Smooth muscle cell (in vitro differentiated cells): Measurements from ENCODE around the gene NAALADL2. TPM values are rescaled to one million over a fixed set of nuclear protein-coding genes. Genes with fewer than 3 reads are reported as not detected.

Source experiments
- DNase-seq: peaks from one replicate; lab custom pipeline; 2025; ENCODE audit not compliant: unreplicated experiment; lab: John Stamatoyannopoulos, UW
- H2AFZ ChIP-seq: fragments of 200-600 bp; sonication (generic); 2 replicates; pipeline ENCODE4 v1.6.0; 2016; ENCODE audit warnings: antibody characterized with exemption, low read depth, mild to moderate bottlenecking
- H3F3A ChIP-seq: fragments of 200-600 bp; sonication (generic); 2 replicates; pipeline ENCODE4 v1.6.0; 2017; ENCODE audit warnings: antibody characterized with exemption, low read depth
- H3K27ac ChIP-seq: fragments of 200-600 bp; sonication (generic); 2 replicates; pipeline ENCODE4 v1.5.1; 2016; ENCODE audit warnings: low read depth, mild to moderate bottlenecking
- H3K27me3 ChIP-seq: fragments of 200-600 bp; sonication (generic); 2 replicates; pipeline ENCODE4 v1.6.1; 2016; ENCODE audit warnings: low read depth, mild to moderate bottlenecking
- H3K36me3 ChIP-seq: fragments of 200-600 bp; sonication (generic); 2 replicates; pipeline ENCODE4 v1.5.1; 2016; ENCODE audit warnings: low read depth
- H3K4me1 ChIP-seq: fragments of 200-600 bp; sonication (generic); 2 replicates; pipeline ENCODE4 v1.5.1; 2016; ENCODE audit warnings: low read depth
- H3K4me2 ChIP-seq: fragments of 200-600 bp; sonication (generic); 2 replicates; pipeline ENCODE4 v1.6.0; 2016; ENCODE audit warnings: mild to moderate bottlenecking
- H3K4me3 ChIP-seq: fragments of 200-600 bp; sonication (generic); 2 replicates; pipeline ENCODE4 v1.5.1; 2016; ENCODE audit warnings: mild to moderate bottlenecking
- H3K79me2 ChIP-seq: fragments of 200-600 bp; sonication (generic); 2 replicates; pipeline ENCODE4 v1.6.0; 2016; ENCODE audit warnings: low read depth, mild to moderate bottlenecking
- H3K9ac ChIP-seq: fragments of 200-600 bp; sonication (generic); 2 replicates; pipeline ENCODE4 v1.6.0; 2016; ENCODE audit warnings: low read depth
- H3K9me3 ChIP-seq: fragments of 200-600 bp; sonication (generic); replicated peaks from 2 replicates; pipeline ENCODE4 v1.5.1; 2016; ENCODE audit warnings: low read depth
- H4K20me1 ChIP-seq: fragments of 200-600 bp; sonication (generic); 2 replicates; pipeline ENCODE4 v1.6.0; 2016; ENCODE audit warnings: low read depth
- CTCF ChIP-seq: fragments of 200-600 bp; sonication (generic); IDR thresholded peaks from 2 replicates; pipeline ENCODE4 v1.5.1; 2017; ENCODE audit warnings: borderline replicate concordance, mild to moderate bottlenecking, antibody characterized with exemption; ENCODE audit not compliant: insufficient read depth, poor library complexity, severe bottlenecking
- WGBS: methylation state at CpG from one replicate; pipeline ENCODE4 v1.1.7; 2016; ENCODE audit warnings: low lambda C conversion rate; 5-methylcytosine and 5-hydroxymethylcytosine counted together
- polyA plus RNA-seq: library from polyadenylated mRNA; unstranded; fragments of >200 nt; fragmentation: Nextera tagmentation; extraction: Ambion mirVana; gene quantifications from 2 replicates; pipeline ENCODE4 v1.2.1, GENCODE V29; 2016
- total RNA-seq: library from RNA; depleted of rRNA; stranded (reverse); fragments of >200 nt; gene quantifications from 2 replicates; pipeline ENCODE4 v1.2.3, GENCODE V29; 2014

The NAALADL2 gene
- total and polyA plus RNA-seq, 2 experiments from 2014 or later: 2.5 to 13.8 TPM

- Histone ChIP-seq H3K27me3 (no peaks in the 10 kb centered on the region), H3K27ac (no peak overlapping the region), H3K9me3 (no peaks in the 10 kb centered on the region), H3K9ac (no peak overlapping the region), H3K4me1 (no peaks in the 10 kb centered on the region), H2AFZ (no peak overlapping the region), H3K79me2 (no peaks in the 10 kb centered on the region), H4K20me1 (no peaks in the 10 kb centered on the region), H3K36me3 (no peaks in the 10 kb centered on the region), H3K4me3 (no peak overlapping the region), H3F3A (no peaks in the 10 kb centered on the region), H3K4me2 (no peak overlapping the region)
- no peak for TF ChIP-seq CTCF
- DNase-seq: no peak
- 63% methylated on average over 3 of the region's 3 CpGs for WGBS
Measured at GRCh38 chr3:175238801-175239200, 379.7 kb downstream of the NAALADL2 start.

- H3F3A ChIP-seq: no peaks in the 10 kb centered on the region
- H3K4me1 ChIP-seq: no peaks in the 10 kb centered on the region
- H3K9me3 ChIP-seq: no peaks in the 10 kb centered on the region
- H3K27me3 ChIP-seq: no peaks in the 10 kb centered on the region
- no peak overlapping the region for H3K9ac ChIP-seq
- TF ChIP-seq CTCF: no peak
- no peak for DNase-seq
- H4K20me1 ChIP-seq: no peaks in the 10 kb centered on the region
- no peaks in the 10 kb centered on the region for H3K36me3 ChIP-seq
- 97% methylated on average over 2 of the region's 2 CpGs for WGBS
- no peak overlapping the region for H2AFZ ChIP-seq
- no peaks in the 10 kb centered on the region for H3K79me2 ChIP-seq
- H3K4me2 ChIP-seq: no peak overlapping the region
- H3K27ac ChIP-seq: no peak overlapping the region
- no peak overlapping the region for H3K4me3 ChIP-seq
Measured at GRCh38 chr3:175240921-175241320, 381.8 kb downstream of the NAALADL2 start.

GRCh38 chr3:175242243-175242642, 383.1 kb downstream of the NAALADL2 start:
- no peak overlapping the region for H3K4me3 ChIP-seq
- no peaks in the 10 kb centered on the region for H3K79me2 ChIP-seq
- H3K36me3 ChIP-seq: no peaks in the 10 kb centered on the region
- DNase-seq: no peak
- no peaks in the 10 kb centered on the region for H3K27me3 ChIP-seq
- no peak overlapping the region for H3K4me2 ChIP-seq
- H3K9ac ChIP-seq: no peak overlapping the region
- no peak for TF ChIP-seq CTCF
- H3F3A ChIP-seq: no peaks in the 10 kb centered on the region
- H3K4me1 ChIP-seq: no peaks in the 10 kb centered on the region
- WGBS: 93% methylated on average over 2 of the region's 2 CpGs
- no peak overlapping the region for H2AFZ ChIP-seq
- no peaks in the 10 kb centered on the region for H3K9me3 ChIP-seq
- no peaks in the 10 kb centered on the region for H4K20me1 ChIP-seq
- no peak overlapping the region for H3K27ac ChIP-seq

GRCh38 chr3:175246234-175246633, 387.1 kb downstream of the NAALADL2 start:
- WGBS: 57% methylated on average over 3 of the region's 3 CpGs
- no peak for TF ChIP-seq CTCF
- no peaks in the 10 kb centered on the region for H3K36me3 ChIP-seq
- no peaks in the 10 kb centered on the region for H4K20me1 ChIP-seq
- no peak for DNase-seq
- H3K4me1 ChIP-seq: no peaks in the 10 kb centered on the region
- no peak overlapping the region for H3K4me2 ChIP-seq
- H3K4me3 ChIP-seq: no peak overlapping the region
- no peak overlapping the region for H3K27ac ChIP-seq
- no peaks in the 10 kb centered on the region for H3K27me3 ChIP-seq
- H3K9ac ChIP-seq: no peak overlapping the region
- H3F3A ChIP-seq: no peaks in the 10 kb centered on the region
- no peaks in the 10 kb centered on the region for H3K9me3 ChIP-seq
- no peak overlapping the region for H2AFZ ChIP-seq
- no peaks in the 10 kb centered on the region for H3K79me2 ChIP-seq
